Suprapubic skin (tissue), 4 donors: ENCODE measurements around the gene GDF2. TPM values are rescaled to one million over a fixed set of nuclear protein-coding genes. Genes with fewer than 3 reads are reported as not detected.

Experiments used
- DNase-seq, 2 donors: peaks; one replicate each; pipeline ENCODE4 v3.0.0-alpha.2; 2019; ENCODE audit warnings: low spot score in 2 of 2
- H3K27ac ChIP-seq: fragments of 200-600 bp; sonication (generic); one replicate; pipeline ENCODE4 v1.5.1; 2019
- H3K27me3 ChIP-seq: fragments of 200-600 bp; sonication (generic); one replicate; pipeline ENCODE4 v1.5.1; 2019
- H3K36me3 ChIP-seq: fragments of 200-600 bp; sonication (generic); one replicate; pipeline ENCODE4 v1.5.1; 2019
- H3K4me1 ChIP-seq: fragments of 200-600 bp; sonication (generic); one replicate; pipeline ENCODE4 v1.5.1; 2019
- H3K4me3 ChIP-seq: fragments of 200-600 bp; sonication (generic); one replicate; pipeline ENCODE4 v1.5.1; 2019; ENCODE audit warnings: mild to moderate bottlenecking
- H3K9me3 ChIP-seq: fragments of 200-600 bp; sonication (generic); one replicate; pipeline ENCODE4 v1.5.1; 2019
- CTCF ChIP-seq, 2 donors: fragments of 200-600 bp in 1 of 2; fragments of 450-650 bp in 1 of 2; sonication (generic) in 1 of 2; IDR thresholded peaks; one replicate each; pipeline ENCODE4 v1.5.1; 2016 to 2019; ENCODE audit warnings: antibody characterized with exemption in 2 of 2, mild to moderate bottlenecking in 1 of 2, moderate library complexity in 1 of 2
- EP300 ChIP-seq: sonication (generic); formaldehyde crosslinking; IDR thresholded peaks from one replicate; pipeline ENCODE4 v1.6.1; 2017; ENCODE audit warnings: antibody characterized with exemption
- POLR2A ChIP-seq, 2 donors: fragments of 450-650 bp; IDR thresholded peaks; one replicate each; pipeline ENCODE4 v1.6.1; 2017; ENCODE audit warnings: antibody characterized with exemption in 2 of 2, mild to moderate bottlenecking in 2 of 2, moderate library complexity in 2 of 2
- POLR2AphosphoS5 ChIP-seq, 3 donors: sonication (generic); formaldehyde crosslinking; IDR thresholded peaks; one replicate each; pipeline ENCODE4 v1.6.1; 2017; ENCODE audit warnings: antibody characterized with exemption in 3 of 3
- whole genome bisulfite sequencing: methylation state at CpG from one replicate; pipeline ENCODE4 v1.1.5; 2018; 5-methylcytosine and 5-hydroxymethylcytosine counted together
- total RNA-seq, 4 donors: library from RNA; depleted of rRNA; stranded (reverse); fragments of >200 nt; gene quantifications; one replicate each; pipeline ENCODE4 v1.1.0, GENCODE V29; 2016

GDF2 gene
- total RNA-seq, 4 donors from 2014 or later = not detected

DNA sequence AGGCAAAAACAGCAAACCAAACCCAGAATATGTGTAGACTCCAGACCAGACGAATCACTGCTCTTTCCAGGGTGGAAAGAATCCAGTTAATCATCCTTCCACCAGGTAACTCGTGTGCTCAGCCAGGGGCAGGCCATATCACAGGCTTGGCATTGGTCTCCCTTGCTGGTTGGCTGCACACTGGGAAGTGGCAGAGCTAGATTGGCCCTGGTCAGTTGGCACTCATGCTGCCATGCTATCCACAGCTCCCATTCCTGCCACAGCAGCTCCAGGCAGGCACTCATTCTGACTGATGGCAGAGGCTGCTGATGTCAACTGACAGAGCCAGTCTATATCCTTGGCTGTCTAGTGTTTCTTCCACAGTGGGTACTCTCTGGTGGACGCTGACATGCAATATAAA lies 31.9 kb upstream of the GDF2 start:
- peak in 1 of 2 donors; percentile 29 for DNase-seq
- 83% methylated on average over 3 of the region's 3 CpGs for WGBS
- TF ChIP-seq CTCF (IDR thresholded peaks at IDR 0.05) (no peak), POLR2AphosphoS5 (IDR thresholded peaks at IDR 0.05) (no peak), POLR2A (IDR thresholded peaks at IDR 0.05) (no peak), EP300 (no peak)

DNA sequence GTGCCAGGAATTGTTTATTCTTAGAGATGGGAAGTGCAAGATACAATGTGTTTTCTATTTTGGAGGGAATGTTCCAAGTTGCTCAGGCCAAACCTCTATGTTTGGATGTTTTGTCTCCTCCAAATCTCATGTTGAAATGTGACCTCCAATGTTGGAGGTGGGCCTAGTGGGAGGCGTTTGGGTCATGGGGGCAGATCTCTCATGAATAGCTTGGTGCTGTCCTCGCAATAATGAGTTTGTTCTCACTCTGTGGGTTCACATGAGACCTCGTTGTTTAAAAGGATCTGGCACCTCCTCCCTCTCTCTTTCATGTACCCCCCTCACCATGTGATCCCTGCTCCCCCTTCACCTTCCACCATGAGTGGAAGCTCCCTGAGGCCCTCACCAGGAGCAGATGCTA lies 30.6 kb upstream of the GDF2 start:
- no peaks in the 10 kb centered on the region for H3K9me3 ChIP-seq

More for the DNA sequence above, 31.9 kb upstream of the GDF2 start:
- Histone ChIP-seq H3K9me3 (no peaks in the 10 kb centered on the region), H3K4me3 (no peak overlapping the region), H3K27ac (no peak overlapping the region), H3K27me3 (peaks cover 8% of the 10 kb centered on the region), H3K36me3 (no peaks in the 10 kb centered on the region), H3K4me1 (peaks cover 16% of the 10 kb centered on the region)

GRCh38 chr10:47294057-47294456 lies 28.2 kb upstream of the GDF2 start:
- H3K4me3 ChIP-seq = no peak overlapping the region
- DNase-seq = peak in 1 of 2 donors; percentile 26
- TF ChIP-seq CTCF (IDR thresholded peaks at IDR 0.05) (no peak), POLR2A (IDR thresholded peaks at IDR 0.05) (no peak), EP300 (no peak)
- H3K9me3 ChIP-seq = no peaks in the 10 kb centered on the region
- no peak overlapping the region for H3K27ac ChIP-seq
- peaks cover 7% of the 10 kb centered on the region for H3K27me3 ChIP-seq
- peaks cover 12% of the 10 kb centered on the region for H3K4me1 ChIP-seq
- no peaks in the 10 kb centered on the region for H3K36me3 ChIP-seq
- 93% methylated on average over 9 of the region's 9 CpGs for whole genome bisulfite sequencing

More for the DNA sequence above, 30.6 kb upstream of the GDF2 start:
- TF ChIP-seq POLR2AphosphoS5 (IDR thresholded peaks at IDR 0.05) = no peak
- no peak for TF ChIP-seq CTCF (IDR thresholded peaks at IDR 0.05)
- TF ChIP-seq EP300 = no peak
- TF ChIP-seq POLR2A (IDR thresholded peaks at IDR 0.05) = no peak
- peaks cover 21% of the 10 kb centered on the region for H3K4me1 ChIP-seq
- H3K27me3 ChIP-seq = peaks cover 8% of the 10 kb centered on the region
- H3K36me3 ChIP-seq = no peaks in the 10 kb centered on the region
- 64% methylated on average over 3 of the region's 3 CpGs for WGBS
- no peak overlapping the region for H3K27ac ChIP-seq
- peak in 1 of 2 donors; percentile 69 for DNase-seq
- H3K4me3 ChIP-seq = no peak overlapping the region

DNA sequence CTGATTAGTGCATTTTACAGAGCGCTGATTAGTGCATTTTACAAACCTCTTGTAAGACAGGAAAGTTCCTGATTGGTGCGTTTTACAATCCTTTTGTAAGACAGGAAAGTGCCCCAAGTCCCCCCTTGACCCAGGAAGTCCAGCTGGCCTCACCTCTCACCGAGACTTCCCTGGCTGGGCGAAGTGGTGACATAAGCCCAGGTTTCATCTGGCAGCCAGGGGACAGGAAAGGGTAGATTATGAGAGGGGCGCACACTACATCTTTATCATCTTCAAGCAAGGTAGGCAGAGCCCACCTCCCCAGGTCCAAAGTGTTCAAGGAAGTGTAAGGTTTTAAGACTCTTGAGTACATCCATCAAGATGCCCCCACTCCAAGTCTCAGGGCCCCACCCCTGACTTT lies 27.8 kb upstream of the GDF2 start:
- peaks cover 15% of the 10 kb centered on the region for H3K4me1 ChIP-seq
- WGBS = 99% methylated on average over 5 of the region's 5 CpGs
- DNase-seq = peak in 1 of 2 donors; percentile 22
- no peak overlapping the region for H3K4me3 ChIP-seq
- H3K27ac ChIP-seq = no peak overlapping the region
- H3K36me3 ChIP-seq = no peaks in the 10 kb centered on the region
- no peaks in the 10 kb centered on the region for H3K9me3 ChIP-seq
- TF ChIP-seq CTCF (IDR thresholded peaks at IDR 0.05) (no peak), POLR2A (IDR thresholded peaks at IDR 0.05) (no peak), EP300 (no peak), POLR2AphosphoS5 (IDR thresholded peaks at IDR 0.05) (no peak)
- peaks cover 2% of the 10 kb centered on the region for H3K27me3 ChIP-seq

- Histone ChIP-seq H3K27ac (no peak overlapping the region), H3K4me1 (peaks cover 24% of the 10 kb centered on the region), H3K27me3 (peaks cover 8% of the 10 kb centered on the region), H3K9me3 (no peaks in the 10 kb centered on the region), H3K36me3 (no peaks in the 10 kb centered on the region), H3K4me3 (no peak overlapping the region)
- DNase-seq = peak; percentile 44 to 59
- 96% methylated on average over 5 of the region's 5 CpGs for WGBS
- TF ChIP-seq CTCF (IDR thresholded peaks at IDR 0.05) = no peak
- TF ChIP-seq POLR2AphosphoS5 (IDR thresholded peaks at IDR 0.05) = no peak
- TF ChIP-seq EP300 = no peak
- TF ChIP-seq POLR2A (IDR thresholded peaks at IDR 0.05) = no peak
These were observed 26.8 kb upstream of the GDF2 start for GRCh38 chr10:47295411-47295810.
